Activated CD4-positive, alpha-beta T cell treated with anti-CD3 and anti-CD28 coated beads, Interleukin-2, amount 10 ng/mL, durations not matched to agents 7 days and 5 days (primary cell): ENCODE data around the gene SUSD4. TPM values are rescaled to one million over a fixed set of nuclear protein-coding genes. Genes with fewer than 3 reads are reported as not detected.

Source experiments
- CTCF ChIA-PET: fragments of 350-600 bp; sonication (Branson Sonifier 250); formaldehyde crosslinking; loops from one replicate; lab custom pipeline; 2021; ENCODE audit warnings: antibody characterized with exemption; lab: Charles Lee
- POLR2A ChIA-PET: fragments of 350-600 bp; sonication (Branson Sonifier 250); formaldehyde crosslinking; loops from one replicate; lab custom pipeline; 2021; ENCODE audit warnings: antibody characterized with exemption; lab: Charles Lee
- DNase-seq: peaks from one replicate; pipeline ENCODE4 v3.0.0-alpha.2; 2020
- H3K27ac Mint-ChIP-seq: one replicate; pipeline ENCODE4 v1.8.0; 2021; ENCODE audit warnings: mild to moderate bottlenecking, moderate library complexity, mixed read lengths
- H3K27me3 Mint-ChIP-seq: one replicate; pipeline ENCODE4 v1.8.0; 2021; ENCODE audit warnings: mixed read lengths
- H3K36me3 Mint-ChIP-seq: one replicate; pipeline ENCODE4 v1.8.0; 2021; ENCODE audit warnings: low read depth, mixed read lengths
- H3K4me1 Mint-ChIP-seq: one replicate; pipeline ENCODE4 v1.8.0; 2021; ENCODE audit warnings: mixed read lengths
- H3K4me3 Mint-ChIP-seq: one replicate; pipeline ENCODE4 v1.8.0; 2021; ENCODE audit warnings: mild to moderate bottlenecking, moderate library complexity, mixed read lengths
- H3K9me3 Mint-ChIP-seq: one replicate; pipeline ENCODE4 v1.8.0; 2021; ENCODE audit warnings: mixed read lengths
- total RNA-seq, 2 experiments: library from RNA; stranded (reverse); gene quantifications; one replicate each; pipeline ENCODE4 v1.2.3, GENCODE V29; 2021

The SUSD4 gene
- total RNA-seq, 2 experiments from 2014 or later = 2.9 to 4.8 TPM

GRCh38 chr1:223393275-223394214 is 29.6 kb upstream of the SUSD4 start, which contains the start of gene CCDC185:
CCDC185 (plus strand) TSS chr1:223393415; CDS start chr1:223393476, 61 bp downstream.
- no peaks in the 10 kb centered on the region for H3K36me3 Mint-ChIP-seq

GRCh38 chr1:223390618-223391017 is 26.6 kb upstream of the SUSD4 start:
- Mint-ChIP-seq H3K36me3 (no peaks in the 10 kb centered on the region), H3K27ac (no peak overlapping the region), H3K9me3 (no peaks in the 10 kb centered on the region), H3K4me3 (no peak overlapping the region), H3K4me1 (peaks cover 3% of the 10 kb centered on the region), H3K27me3 (peaks cover 33% of the 10 kb centered on the region)
- DNase-seq = no peak
- ChIA-PET POLR2A (no interaction called here), CTCF (no interaction called here)

More at GRCh38 chr1:223393275-223394214, 29.6 kb upstream of the SUSD4 start, which contains the start of gene CCDC185:
- peaks cover 3% of the 10 kb centered on the region for H3K4me1 Mint-ChIP-seq
- no peak within 1 kb of the TSS for H3K4me3 Mint-ChIP-seq
- no peak within 1 kb of the TSS for H3K27ac Mint-ChIP-seq
- CTCF ChIA-PET = no interaction called here
- no peaks in the 10 kb centered on the region for H3K9me3 Mint-ChIP-seq
- POLR2A ChIA-PET = no interaction called here
- DNase-seq = no peak
- H3K27me3 Mint-ChIP-seq = peaks cover 33% of the 10 kb centered on the region

GRCh38 chr1:223386013-223386412 is 22.0 kb upstream of the SUSD4 start:
- CTCF ChIA-PET = no interaction called here

GRCh38 chr1:223378754-223379153 is 14.8 kb upstream of the SUSD4 start:
- Mint-ChIP-seq H3K27me3 (peaks cover under 1% of the 10 kb centered on the region), H3K9me3 (peaks cover 5% of the 10 kb centered on the region), H3K27ac (no peak overlapping the region), H3K4me3 (no peak overlapping the region), H3K36me3 (no peaks in the 10 kb centered on the region), H3K4me1 (no peaks in the 10 kb centered on the region)
- ChIA-PET CTCF (no interaction called here), POLR2A (interaction anchor here (0.6 kb wide), 1 partner anchor 360 kb away, joined by 5 read pairs; no protein-coding TSS in a partner anchor)
- DNase-seq = no peak

More at GRCh38 chr1:223386013-223386412, 22.0 kb upstream of the SUSD4 start:
- Mint-ChIP-seq H3K4me1 (no peaks in the 10 kb centered on the region), H3K27ac (no peak overlapping the region), H3K27me3 (peaks cover 8% of the 10 kb centered on the region), H3K4me3 (no peak overlapping the region), H3K9me3 (no peaks in the 10 kb centered on the region), H3K36me3 (no peaks in the 10 kb centered on the region)
- DNase-seq = no peak
- POLR2A ChIA-PET = no interaction called here

- Mint-ChIP-seq H3K27me3 (peaks cover 4% of the 10 kb centered on the region), H3K4me1 (no peaks in the 10 kb centered on the region), H3K9me3 (peaks cover 5% of the 10 kb centered on the region), H3K27ac (no peak overlapping the region), H3K36me3 (no peaks in the 10 kb centered on the region), H3K4me3 (no peak overlapping the region)
- ChIA-PET POLR2A (no interaction called here), CTCF (no interaction called here)
- no peak for DNase-seq
Measured at GRCh38 chr1:223374064-223374610, 10.2 kb upstream of the SUSD4 start.

GRCh38 chr1:223364685-223365382 is 858 bp upstream of the SUSD4 start:
- ChIA-PET POLR2A (no interaction called here), CTCF (interaction anchor here (1.4 kb wide), 1 partner anchor 62 kb away, joined by 3 read pairs; no protein-coding TSS in a partner anchor)

GRCh38 chr1:223363057-223363855 is 720 bp downstream of the SUSD4 start:
- H3K36me3 Mint-ChIP-seq = no peaks in the 10 kb centered on the region
- H3K4me1 Mint-ChIP-seq = peaks cover 18% of the 10 kb centered on the region
- H3K9me3 Mint-ChIP-seq = no peaks in the 10 kb centered on the region
- peaks cover 52% of the 10 kb centered on the region for H3K27me3 Mint-ChIP-seq
- H3K27ac Mint-ChIP-seq = no peak overlapping the region
- POLR2A ChIA-PET = no interaction called here
- no peak for DNase-seq
- H3K4me3 Mint-ChIP-seq = peak overlapping the region; percentile 85
- CTCF ChIA-PET = interaction anchor here (0.7 to 1.1 kb wide), 3 partner anchors 8 to 36 kb away, joined by 3 read pairs; no protein-coding TSS in a partner anchor

More at GRCh38 chr1:223364685-223365382, 858 bp upstream of the SUSD4 start:
- no peak for DNase-seq
- Mint-ChIP-seq H3K27me3 (peaks cover 52% of the 10 kb centered on the region), H3K36me3 (no peaks in the 10 kb centered on the region), H3K4me3 (peak overlapping the region; percentile 67), H3K4me1 (peaks cover 18% of the 10 kb centered on the region), H3K9me3 (no peaks in the 10 kb centered on the region), H3K27ac (no peak overlapping the region)

GRCh38 chr1:223358826-223359225 is 5.2 kb downstream of the SUSD4 start:
- H3K4me3 Mint-ChIP-seq = no peak overlapping the region
- ChIA-PET CTCF (interaction anchor here (0.6 to 1.9 kb wide), 3 partner anchors 22 to 1229 kb away, joined by 3 to 4 read pairs (median 3); no protein-coding TSS in a partner anchor), POLR2A (no interaction called here)
- peaks cover 14% of the 10 kb centered on the region for H3K4me1 Mint-ChIP-seq
- no peaks in the 10 kb centered on the region for H3K9me3 Mint-ChIP-seq
- H3K27ac Mint-ChIP-seq = no peak overlapping the region
- H3K36me3 Mint-ChIP-seq = no peaks in the 10 kb centered on the region
- DNase-seq = no peak
- peaks cover 29% of the 10 kb centered on the region for H3K27me3 Mint-ChIP-seq

- ChIA-PET CTCF (interaction anchor here (0.6 to 0.7 kb wide), 2 partner anchors 7 to 215 kb away, joined by 3 read pairs; no protein-coding TSS in a partner anchor), POLR2A (no interaction called here)
- Mint-ChIP-seq H3K9me3 (no peaks in the 10 kb centered on the region), H3K36me3 (no peaks in the 10 kb centered on the region), H3K27ac (no peak overlapping the region), H3K4me3 (no peak overlapping the region), H3K27me3 (peaks cover 7% of the 10 kb centered on the region), H3K4me1 (no peaks in the 10 kb centered on the region)
- DNase-seq = no peak
Measured at GRCh38 chr1:223355699-223356098, 8.3 kb downstream of the SUSD4 start.

GRCh38 chr1:223353939-223354338 is 10.0 kb downstream of the SUSD4 start:
- H3K9me3 Mint-ChIP-seq = no peaks in the 10 kb centered on the region
- ChIA-PET CTCF (no interaction called here), POLR2A (no interaction called here)
- H3K4me3 Mint-ChIP-seq = no peak overlapping the region
- no peaks in the 10 kb centered on the region for H3K4me1 Mint-ChIP-seq
- no peaks in the 10 kb centered on the region for H3K27me3 Mint-ChIP-seq
- H3K27ac Mint-ChIP-seq = no peak overlapping the region
- no peak for DNase-seq
- no peaks in the 10 kb centered on the region for H3K36me3 Mint-ChIP-seq

GRCh38 chr1:223352944-223353343 is 11.0 kb downstream of the SUSD4 start:
- Mint-ChIP-seq H3K27ac (no peak overlapping the region), H3K4me1 (no peaks in the 10 kb centered on the region), H3K4me3 (no peak overlapping the region), H3K27me3 (no peaks in the 10 kb centered on the region), H3K36me3 (no peaks in the 10 kb centered on the region), H3K9me3 (no peaks in the 10 kb centered on the region)
- no peak for DNase-seq
- ChIA-PET CTCF (no interaction called here), POLR2A (no interaction called here)
